Activated naive CD4-positive, alpha-beta T cell treated with anti-CD3 and anti-CD28 coated beads, Interleukin-2, amount 50 U/mL, for 24 hours (primary cell): ENCODE data around the gene CELSR1.

Experiments
- H3K27ac Mint-ChIP-seq: one replicate; pipeline ENCODE4 v1.8.0; 2021; ENCODE audit warnings: mild to moderate bottlenecking, mixed read lengths
- H3K27me3 Mint-ChIP-seq: one replicate; pipeline ENCODE4 v1.8.0; 2021; ENCODE audit warnings: mixed read lengths
- H3K36me3 Mint-ChIP-seq: one replicate; pipeline ENCODE4 v1.8.0; 2021; ENCODE audit warnings: mixed read lengths
- H3K4me1 Mint-ChIP-seq: one replicate; pipeline ENCODE4 v1.8.0; 2021; ENCODE audit warnings: mixed read lengths
- H3K4me3 Mint-ChIP-seq: one replicate; pipeline ENCODE4 v1.8.0; 2021; ENCODE audit warnings: mild to moderate bottlenecking, mixed read lengths
- H3K9me3 Mint-ChIP-seq: one replicate; pipeline ENCODE4 v1.8.0; 2021; ENCODE audit warnings: mixed read lengths

CELSR1 gene

DNA sequence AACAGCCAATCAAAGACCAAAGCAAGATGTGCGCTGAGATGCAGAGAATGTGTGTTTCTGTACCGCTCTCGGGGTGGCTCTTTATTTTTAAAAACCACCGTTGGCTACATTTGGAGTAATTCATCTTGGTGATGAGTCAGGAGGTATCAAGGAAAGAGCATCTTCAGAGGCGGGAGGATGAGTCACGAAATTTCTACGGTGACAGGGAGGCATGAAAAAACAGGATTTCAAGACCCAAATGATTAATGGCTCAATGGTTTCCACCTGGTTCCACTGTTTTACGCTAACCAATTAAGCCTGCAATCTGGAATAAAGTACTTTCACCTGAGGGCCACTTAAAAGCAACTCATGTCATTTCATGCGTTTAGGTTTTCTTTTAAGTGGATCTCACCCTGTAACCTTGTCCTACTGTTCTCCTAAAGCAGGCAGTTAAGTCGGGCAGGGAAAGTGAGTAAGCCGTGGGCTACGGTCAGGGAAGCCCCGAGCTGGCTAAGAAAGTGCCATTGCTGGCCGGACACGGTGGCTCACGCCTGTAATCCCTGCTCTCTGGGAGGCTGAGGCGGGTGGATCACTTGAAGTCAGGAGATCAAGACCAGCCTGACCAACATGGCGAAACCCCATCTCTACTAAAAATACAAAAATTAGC lies 74.6 kb downstream of the CELSR1 start:
- H3K9me3 Mint-ChIP-seq, result no peaks in the 10 kb centered on the region
- no peaks in the 10 kb centered on the region for H3K4me1 Mint-ChIP-seq
- H3K4me3 Mint-ChIP-seq, result no peak overlapping the region
- H3K36me3 Mint-ChIP-seq, result no peaks in the 10 kb centered on the region
- no peak overlapping the region for H3K27ac Mint-ChIP-seq
- peaks cover under 1% of the 10 kb centered on the region for H3K27me3 Mint-ChIP-seq

GRCh38 chr22:46461566-46462180 lies 75.7 kb downstream of the CELSR1 start:
- Mint-ChIP-seq H3K27me3 (peaks cover 1% of the 10 kb centered on the region), H3K4me1 (no peaks in the 10 kb centered on the region), H3K27ac (no peak overlapping the region), H3K9me3 (no peaks in the 10 kb centered on the region), H3K36me3 (no peaks in the 10 kb centered on the region), H3K4me3 (no peak overlapping the region)

DNA sequence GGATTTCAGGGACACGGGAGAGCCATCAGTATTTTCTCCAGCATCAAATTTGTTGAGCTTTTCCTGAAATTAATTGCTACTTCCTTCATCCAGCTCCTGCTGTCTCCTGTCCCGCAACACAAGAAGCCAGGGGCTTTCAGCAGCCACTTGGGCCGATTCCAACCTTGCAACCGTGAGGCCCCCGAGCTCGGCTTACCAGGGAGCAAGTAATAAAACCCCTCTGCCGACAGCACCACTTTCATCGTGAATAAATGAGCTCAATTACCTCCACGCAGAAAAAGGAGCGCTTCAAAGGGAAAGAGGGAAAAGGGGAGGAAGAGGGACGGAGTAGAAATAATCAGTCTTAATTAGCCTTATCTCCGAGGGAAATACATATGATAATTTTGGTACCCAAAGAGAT lies 76.6 kb downstream of the CELSR1 start:
- H3K4me3 Mint-ChIP-seq, result no peak overlapping the region
- no peak overlapping the region for H3K27ac Mint-ChIP-seq
- H3K4me1 Mint-ChIP-seq, result no peaks in the 10 kb centered on the region
- peaks cover 1% of the 10 kb centered on the region for H3K27me3 Mint-ChIP-seq
- no peaks in the 10 kb centered on the region for H3K9me3 Mint-ChIP-seq
- H3K36me3 Mint-ChIP-seq, result no peaks in the 10 kb centered on the region

DNA sequence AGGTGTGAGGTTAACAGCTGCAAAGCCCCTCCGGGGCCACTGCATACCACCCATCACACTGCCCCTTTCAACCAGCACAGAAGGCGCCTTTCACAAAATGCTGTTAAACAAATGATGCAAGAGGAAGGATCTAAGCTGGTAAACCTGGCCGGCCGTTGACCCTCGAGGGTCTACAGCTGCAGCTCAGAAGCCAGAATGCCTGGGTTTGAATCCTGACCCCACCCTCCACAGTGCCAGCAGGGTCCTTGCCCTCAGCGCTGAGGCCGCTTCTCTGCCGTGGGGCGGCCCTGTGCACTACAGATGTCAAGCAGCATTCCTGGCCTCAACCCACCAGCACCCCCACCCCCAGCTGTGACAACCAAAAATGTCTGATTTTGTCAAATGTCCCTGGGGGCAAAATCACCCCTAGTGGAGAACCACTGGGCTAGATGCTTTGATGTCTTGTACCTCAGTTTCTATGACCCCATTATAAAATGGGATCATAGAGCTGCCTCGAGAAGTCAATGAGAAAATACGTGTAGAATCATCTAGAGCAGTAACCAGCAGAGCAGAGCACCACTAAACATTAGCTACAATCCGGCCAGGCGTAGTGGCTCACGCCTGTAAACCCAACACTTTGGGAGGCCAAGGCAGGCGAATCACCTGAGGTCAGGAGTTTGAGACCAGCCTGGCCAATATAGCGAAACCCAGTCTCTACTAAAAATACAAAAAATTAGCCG lies 77.9 kb downstream of the CELSR1 start:
- H3K4me1 Mint-ChIP-seq, result no peaks in the 10 kb centered on the region
- no peaks in the 10 kb centered on the region for H3K9me3 Mint-ChIP-seq
- H3K36me3 Mint-ChIP-seq, result no peaks in the 10 kb centered on the region
- no peak overlapping the region for H3K4me3 Mint-ChIP-seq
- no peak overlapping the region for H3K27ac Mint-ChIP-seq
- H3K27me3 Mint-ChIP-seq, result peaks cover 1% of the 10 kb centered on the region

DNA sequence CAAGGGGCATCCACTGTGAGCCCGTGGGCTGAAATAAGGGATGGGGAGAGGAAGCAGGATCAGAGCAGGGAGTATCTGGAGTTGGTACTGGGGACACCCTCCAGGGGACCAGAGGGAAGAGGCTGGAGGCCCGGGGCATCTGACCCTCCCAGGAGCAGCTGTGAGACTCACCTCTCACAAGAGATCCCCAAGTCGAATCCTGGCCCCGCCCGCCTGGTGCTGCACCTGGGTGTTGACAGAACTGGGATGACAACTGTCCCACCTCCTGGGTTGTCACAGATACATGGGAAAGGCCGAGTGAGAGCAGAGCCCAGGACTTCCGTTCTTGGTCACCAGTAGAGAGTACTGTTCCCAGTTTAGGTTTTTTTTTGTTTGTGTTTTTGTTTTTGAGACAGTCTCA lies 78.9 kb downstream of the CELSR1 start:
- H3K36me3 Mint-ChIP-seq, result no peaks in the 10 kb centered on the region
- H3K4me3 Mint-ChIP-seq, result no peak overlapping the region
- no peak overlapping the region for H3K27ac Mint-ChIP-seq
- H3K4me1 Mint-ChIP-seq, result no peaks in the 10 kb centered on the region
- no peaks in the 10 kb centered on the region for H3K9me3 Mint-ChIP-seq
- H3K27me3 Mint-ChIP-seq, result peaks cover 1% of the 10 kb centered on the region

DNA sequence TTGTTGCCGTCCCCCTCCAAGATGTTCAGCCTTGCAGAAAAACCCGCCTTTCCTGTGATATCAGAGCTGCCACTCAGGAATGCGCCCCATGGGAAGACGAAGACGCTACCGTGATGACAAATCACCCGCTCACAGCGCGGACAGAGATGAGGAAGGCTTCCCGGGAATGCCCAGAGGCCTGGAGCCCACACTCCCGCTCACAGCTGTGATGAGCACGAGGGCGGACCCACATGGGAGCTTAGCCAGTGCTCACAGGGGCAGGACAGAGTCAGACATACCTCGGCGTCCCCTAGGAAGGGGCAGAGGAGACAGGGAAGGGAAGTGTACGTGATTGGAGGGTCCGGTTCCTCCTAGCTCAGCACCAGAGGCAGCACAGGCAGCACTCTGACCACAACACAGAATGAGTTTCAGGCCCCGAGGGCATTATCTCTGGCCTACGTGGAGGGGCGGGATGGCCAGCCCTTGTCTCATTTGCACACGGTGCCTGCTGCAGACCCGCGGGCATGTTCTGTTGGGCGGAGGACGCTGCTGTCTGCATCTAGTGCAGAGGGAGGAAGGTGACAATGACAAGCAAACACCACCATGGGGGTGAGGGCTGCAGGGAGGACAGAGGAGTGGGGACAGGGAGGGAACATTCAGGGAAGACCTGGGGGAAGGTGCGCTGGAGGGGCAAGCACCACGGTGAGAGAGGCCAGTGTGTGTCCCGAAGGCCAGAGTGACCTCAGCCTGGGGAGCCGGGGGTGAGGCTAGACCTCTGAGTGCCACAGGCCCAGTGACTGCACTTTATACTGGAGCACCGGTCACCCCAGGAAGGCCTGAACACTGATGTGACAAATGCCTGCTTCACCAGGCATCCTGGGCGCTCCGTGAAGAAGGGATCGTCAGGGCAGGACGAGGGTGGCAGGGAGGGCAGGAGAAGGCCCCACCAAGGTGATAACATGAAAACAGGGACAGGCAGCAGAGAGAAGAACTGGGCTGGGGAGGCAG lies 79.6 kb downstream of the CELSR1 start:
- Mint-ChIP-seq H3K4me3 (no peak overlapping the region), H3K27me3 (peaks cover 1% of the 10 kb centered on the region), H3K27ac (no peak overlapping the region)

DNA sequence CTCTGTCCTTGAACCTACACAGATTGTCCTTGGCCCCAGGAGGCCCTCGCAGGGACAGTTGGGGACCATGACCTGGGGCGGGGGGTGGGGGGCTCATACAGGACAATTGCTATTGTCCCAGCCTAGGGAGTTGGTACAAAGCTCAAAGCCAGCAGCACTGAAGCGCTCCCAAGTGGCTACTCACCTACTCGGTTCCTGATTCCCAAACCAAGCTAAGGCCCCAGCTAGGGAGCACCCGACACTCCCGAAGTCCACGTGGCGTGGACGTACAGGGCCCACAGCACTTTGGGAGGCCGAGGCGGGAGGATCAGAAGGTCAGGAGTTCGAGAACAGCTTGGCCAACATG lies 80.6 kb downstream of the CELSR1 start:
- H3K4me1 Mint-ChIP-seq, result no peaks in the 10 kb centered on the region
- no peak overlapping the region for H3K4me3 Mint-ChIP-seq
- peaks cover 1% of the 10 kb centered on the region for H3K27me3 Mint-ChIP-seq
- H3K36me3 Mint-ChIP-seq, result no peaks in the 10 kb centered on the region
- H3K9me3 Mint-ChIP-seq, result no peaks in the 10 kb centered on the region
- H3K27ac Mint-ChIP-seq, result no peak overlapping the region

More for the DNA sequence above, 79.6 kb downstream of the CELSR1 start:
- H3K4me1 Mint-ChIP-seq, result no peaks in the 10 kb centered on the region
- no peaks in the 10 kb centered on the region for H3K9me3 Mint-ChIP-seq
- H3K36me3 Mint-ChIP-seq, result no peaks in the 10 kb centered on the region

DNA sequence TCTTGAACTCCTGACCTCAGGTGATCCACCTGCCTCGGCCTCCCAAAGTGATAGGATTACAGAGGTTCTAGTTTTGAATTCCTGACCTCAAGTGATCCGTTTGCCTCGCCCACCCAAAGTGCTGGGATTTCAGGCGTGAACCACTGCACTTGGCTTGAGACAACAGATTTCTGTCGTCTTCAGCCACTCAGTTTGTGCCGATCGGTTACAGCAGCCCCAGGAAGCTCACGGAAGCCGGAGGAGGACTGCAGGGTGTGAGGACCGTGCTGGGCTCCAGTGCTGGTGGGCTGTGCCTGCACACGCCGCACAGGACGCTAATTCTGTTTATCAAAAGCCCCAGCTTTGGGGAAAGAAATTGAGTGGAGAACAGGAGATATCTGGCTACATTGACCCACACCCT lies 82.0 kb downstream of the CELSR1 start:
- no peaks in the 10 kb centered on the region for H3K36me3 Mint-ChIP-seq
- peaks cover 1% of the 10 kb centered on the region for H3K27me3 Mint-ChIP-seq
- H3K4me3 Mint-ChIP-seq, result no peak overlapping the region
- H3K9me3 Mint-ChIP-seq, result no peaks in the 10 kb centered on the region
- H3K27ac Mint-ChIP-seq, result no peak overlapping the region
- no peaks in the 10 kb centered on the region for H3K4me1 Mint-ChIP-seq

DNA sequence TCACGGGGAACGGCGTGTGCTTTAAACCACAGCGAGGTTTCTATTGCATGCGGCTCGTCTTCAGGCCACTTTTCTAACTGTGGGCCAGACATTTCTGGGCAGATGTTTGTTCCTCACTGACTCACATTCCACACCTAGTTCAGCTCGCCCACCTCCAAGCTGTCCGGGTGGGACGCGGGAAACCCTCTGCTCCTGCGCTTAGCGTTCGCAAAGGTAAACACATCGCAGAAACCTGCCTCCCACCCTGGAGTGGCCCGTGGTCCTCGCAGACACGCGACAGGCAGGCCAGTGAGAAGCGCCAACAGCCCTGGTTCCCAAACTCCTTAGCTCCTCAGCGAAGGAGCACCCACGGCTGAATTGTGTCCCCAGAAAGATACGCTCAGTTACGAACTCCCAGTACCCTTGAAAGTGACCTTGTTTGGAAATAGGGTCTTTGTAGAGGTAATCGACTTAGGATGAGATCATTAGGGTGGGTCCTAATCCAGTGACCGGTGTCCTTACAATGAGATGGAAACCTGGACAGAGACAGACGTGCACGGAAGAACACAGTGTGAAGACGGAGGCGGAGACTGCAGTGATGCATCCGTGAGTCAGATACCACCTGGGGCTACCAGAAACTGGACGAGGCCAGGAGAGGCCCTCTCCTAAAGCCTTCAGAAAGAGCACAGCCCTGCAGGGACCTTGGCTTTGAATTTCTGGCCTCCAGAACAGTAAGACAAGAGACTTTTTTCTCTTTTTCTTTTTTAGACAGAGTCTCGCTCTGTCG lies 82.7 kb downstream of the CELSR1 start:
- Mint-ChIP-seq H3K9me3 (no peaks in the 10 kb centered on the region), H3K27me3 (peaks cover 1% of the 10 kb centered on the region), H3K4me1 (no peaks in the 10 kb centered on the region), H3K4me3 (no peak overlapping the region), H3K27ac (no peak overlapping the region), H3K36me3 (no peaks in the 10 kb centered on the region)

- peaks cover 1% of the 10 kb centered on the region for H3K27me3 Mint-ChIP-seq
- H3K4me1 Mint-ChIP-seq, result no peaks in the 10 kb centered on the region
- H3K9me3 Mint-ChIP-seq, result no peaks in the 10 kb centered on the region
- no peak overlapping the region for H3K27ac Mint-ChIP-seq
- H3K4me3 Mint-ChIP-seq, result no peak overlapping the region
- H3K36me3 Mint-ChIP-seq, result no peaks in the 10 kb centered on the region
Observed at GRCh38 chr22:46453829-46454503, 83.5 kb downstream of the CELSR1 start.

DNA sequence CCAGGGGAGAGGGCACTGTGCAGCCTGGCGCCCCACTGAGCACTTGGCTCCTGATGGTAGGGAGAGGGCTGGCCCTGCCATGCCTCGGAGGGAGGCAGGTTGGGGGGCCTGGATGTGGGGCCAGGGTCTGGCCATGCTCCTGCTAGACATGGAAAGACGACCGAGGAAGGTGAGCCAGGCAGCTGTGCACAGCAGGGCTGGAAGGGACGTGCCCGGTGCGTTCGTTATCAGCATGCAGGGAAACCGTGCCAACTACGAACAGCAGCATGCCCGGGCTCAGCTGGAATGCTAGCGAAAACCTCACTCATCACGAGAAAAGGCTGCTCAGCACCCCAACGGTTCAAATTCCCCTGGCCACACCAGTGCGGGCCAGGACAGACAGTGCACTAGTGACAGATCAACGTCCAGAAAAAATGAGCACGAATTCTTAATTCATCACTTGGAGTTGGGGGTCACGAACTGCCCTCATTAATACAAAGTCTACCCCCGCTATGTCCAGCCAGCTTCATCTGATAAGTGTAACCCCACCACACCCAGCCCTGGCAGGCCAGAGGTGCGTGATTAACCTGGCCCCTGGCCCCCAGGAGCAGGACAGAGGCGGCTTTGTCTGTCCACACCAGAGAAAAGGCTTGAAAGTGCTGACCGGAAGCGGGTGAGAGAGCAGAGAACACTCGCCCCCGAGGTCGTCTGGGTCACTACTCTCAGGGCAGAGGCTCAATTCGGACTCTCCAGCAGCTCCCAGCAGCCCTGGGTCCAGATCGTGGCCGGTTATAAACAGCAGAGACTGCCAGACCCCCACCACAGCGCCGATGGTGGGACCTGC lies 84.2 kb downstream of the CELSR1 start:
- Mint-ChIP-seq H3K4me3 (no peak overlapping the region), H3K4me1 (no peaks in the 10 kb centered on the region), H3K27me3 (peaks cover 1% of the 10 kb centered on the region), H3K36me3 (no peaks in the 10 kb centered on the region), H3K9me3 (no peaks in the 10 kb centered on the region), H3K27ac (no peak overlapping the region)

DNA sequence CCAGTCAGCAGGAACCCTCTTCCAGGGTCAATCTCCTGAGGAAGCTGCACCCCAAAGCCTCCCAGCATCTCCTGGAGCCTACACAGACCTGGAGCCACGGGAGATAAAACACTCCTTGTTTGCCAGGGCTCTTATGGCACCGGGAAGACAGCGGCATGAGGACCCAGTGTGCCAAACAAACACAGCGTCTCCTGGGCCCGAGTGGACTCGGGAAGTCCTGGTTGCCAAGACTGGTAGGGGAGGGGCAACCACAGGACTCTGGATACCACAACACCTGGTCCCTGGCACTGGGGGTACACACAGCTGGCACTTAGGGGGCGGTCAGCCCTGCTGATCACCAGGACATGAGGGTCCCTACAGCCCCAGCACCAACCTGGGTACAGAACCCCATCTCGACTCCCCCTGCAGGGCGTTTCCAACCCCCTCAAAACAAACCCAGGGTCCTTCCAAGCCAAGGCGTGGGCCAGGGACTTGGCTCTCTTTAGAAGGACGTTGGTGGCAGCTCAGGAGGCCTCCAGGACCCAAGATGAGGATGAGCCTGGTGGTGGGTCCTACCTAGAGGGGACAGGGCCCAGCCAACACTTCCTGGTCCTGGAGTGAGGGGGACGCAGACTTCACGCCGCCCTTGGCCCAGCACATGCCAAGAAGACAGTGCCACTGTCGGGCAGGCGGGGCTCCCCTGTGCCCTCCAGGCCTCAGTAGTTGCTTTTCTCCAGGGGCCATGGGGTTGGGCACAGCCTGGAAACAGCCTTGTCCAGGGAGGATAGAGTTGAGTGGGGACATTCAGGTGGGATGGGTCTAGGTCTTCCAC lies 85.0 kb downstream of the CELSR1 start:
- no peak overlapping the region for H3K4me3 Mint-ChIP-seq
- no peaks in the 10 kb centered on the region for H3K36me3 Mint-ChIP-seq
- H3K27me3 Mint-ChIP-seq, result no peaks in the 10 kb centered on the region

DNA sequence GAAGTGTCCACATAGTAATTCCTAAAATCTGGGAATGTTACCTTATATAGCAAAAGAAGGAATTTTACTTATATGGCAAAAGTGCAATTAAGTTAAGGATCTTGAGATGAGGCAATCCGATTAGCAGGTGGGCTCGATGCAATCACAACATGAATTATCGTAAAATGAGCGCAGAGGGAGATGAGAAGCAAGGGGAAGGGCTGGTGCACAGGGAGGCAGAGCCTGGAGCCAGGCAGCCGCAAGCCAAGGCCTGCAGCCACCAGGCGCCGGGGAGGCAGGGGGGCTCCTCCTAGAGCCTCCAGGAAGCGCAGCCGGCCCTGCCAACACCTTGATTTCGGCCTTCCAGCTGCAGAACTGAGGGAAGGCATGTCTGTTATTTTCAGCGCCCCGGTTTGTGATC lies 85.7 kb downstream of the CELSR1 start:
- Mint-ChIP-seq H3K9me3 (no peaks in the 10 kb centered on the region), H3K36me3 (no peaks in the 10 kb centered on the region), H3K27ac (no peak overlapping the region), H3K27me3 (no peaks in the 10 kb centered on the region), H3K4me3 (no peak overlapping the region), H3K4me1 (no peaks in the 10 kb centered on the region)

More for the DNA sequence above, 85.0 kb downstream of the CELSR1 start:
- H3K4me1 Mint-ChIP-seq, result no peaks in the 10 kb centered on the region
- no peaks in the 10 kb centered on the region for H3K9me3 Mint-ChIP-seq
- H3K27ac Mint-ChIP-seq, result no peak overlapping the region
